IMR-90 (cell line): ENCODE measurements around the gene POU3F2. TPM values are rescaled to one million over a fixed set of nuclear protein-coding genes. Genes with fewer than 3 reads are reported as not detected.

Experiments
- ATAC-seq: fragments of 200-7000 bp; cut with Tn5 transposase; 2 replicates; pipeline ENCODE4 v1.9.1; 2020; ENCODE audit warnings: low read depth, mild to moderate bottlenecking, moderate library complexity
- BruUV-seq: library from RNA; stranded (reverse); fragments of 400-500 nt; replicated peaks from 2 replicates; lab custom pipeline; 2021; lab: Mats Ljungman, UMichigan
- CTCF ChIA-PET: fragments of 300-600 bp; formaldehyde crosslinking; extraction: SDS; loops from one replicate; lab custom pipeline; 2021; ENCODE audit warnings: antibody characterized with exemption; lab: Yijun Ruan, JAX
- POLR2A ChIA-PET: fragments of 300-600 bp; sonication (Branson Sonifier 250); formaldehyde crosslinking; loops from one replicate; lab custom pipeline; 2022; ENCODE audit warnings: antibody characterized with exemption; ENCODE audit not compliant: unreplicated experiment; lab: Charles Lee
- DNase-seq: peaks from one replicate; pipeline ENCODE4 v3.0.0; 2013
- H2AFZ ChIP-seq: replicated peaks from 2 replicates; pipeline ENCODE3; 2013; ENCODE audit warnings: low read length, mild to moderate bottlenecking; ENCODE audit not compliant: poor library complexity
- H2AK5ac ChIP-seq: 2 replicates; pipeline ENCODE4 v1.6.1; 2013; ENCODE audit warnings: low read depth, low read length, inconsistent platforms
- H2AK9ac ChIP-seq: replicated peaks from 2 replicates; pipeline ENCODE3; 2013; ENCODE audit warnings: mild to moderate bottlenecking, low read depth, low read length, moderate library complexity; ENCODE audit not compliant: poor library complexity
- H2BK120ac ChIP-seq: 2 replicates; pipeline ENCODE4 v1.6.1; 2013; ENCODE audit warnings: low read depth, low read length, inconsistent platforms
- H2BK15ac ChIP-seq: 3 replicates; pipeline ENCODE4 v1.6.1; 2013; ENCODE audit warnings: low read depth, low read length, inconsistent platforms
- H2BK20ac ChIP-seq: 2 replicates; pipeline ENCODE4 v1.6.1; 2013; ENCODE audit warnings: low read depth, mild to moderate bottlenecking, inconsistent platforms, low read length, moderate library complexity
- H2BK5ac ChIP-seq: 2 replicates; pipeline ENCODE4 v1.6.1; 2013; ENCODE audit warnings: mild to moderate bottlenecking, low read depth, low read length, inconsistent platforms; ENCODE audit not compliant: poor library complexity, severe bottlenecking
- H3K14ac ChIP-seq: replicated peaks from 2 replicates; pipeline ENCODE4 v1.6.1; 2013; ENCODE audit warnings: low read depth, low read length, inconsistent platforms
- H3K18ac ChIP-seq: 2 replicates; pipeline ENCODE4 v1.6.1; 2013; ENCODE audit warnings: low read depth, low read length, control low read depth
- H3K23ac ChIP-seq: 2 replicates; pipeline ENCODE4 v1.6.1; 2013; ENCODE audit warnings: low read depth, low read length, inconsistent platforms
- H3K27ac ChIP-seq: 2 replicates; pipeline ENCODE4 v1.5.1; 2013; ENCODE audit warnings: mild to moderate bottlenecking, control low read depth, low read length; ENCODE audit not compliant: insufficient read depth
- H3K27me3 ChIP-seq: 2 replicates; pipeline ENCODE4 v1.6.1; 2013; ENCODE audit warnings: low read length; ENCODE audit not compliant: control insufficient read depth, insufficient read depth
- H3K36me3 ChIP-seq: 2 replicates; pipeline ENCODE4 v1.6.1; 2013; ENCODE audit warnings: low read length, mixed read lengths; ENCODE audit not compliant: control insufficient read depth, insufficient read depth
- H3K4ac ChIP-seq: 2 replicates; pipeline ENCODE4 v1.6.1; 2013; ENCODE audit warnings: low read depth, low read length, inconsistent platforms
- H3K4me1 ChIP-seq: 2 replicates; pipeline ENCODE4 v1.6.1; 2013; ENCODE audit warnings: low read length, mixed read lengths; ENCODE audit not compliant: control insufficient read depth, insufficient read depth
- H3K4me2 ChIP-seq: 2 replicates; pipeline ENCODE4 v1.6.1; 2013; ENCODE audit warnings: low read depth, mild to moderate bottlenecking, control low read depth, low read length, moderate library complexity
- H3K4me3 ChIP-seq: 2 replicates; pipeline ENCODE4 v1.5.1; 2013; ENCODE audit warnings: low read depth, mild to moderate bottlenecking, control low read depth, low read length, moderate library complexity; ENCODE audit not compliant: insufficient read depth
- H3K56ac ChIP-seq: 2 replicates; pipeline ENCODE4 v1.6.1; 2013; ENCODE audit warnings: low read length, inconsistent platforms; ENCODE audit not compliant: insufficient read depth; ENCODE audit errors: extremely low read depth
- H3K79me1 ChIP-seq, 2 experiments: 2 replicates each; pipeline ENCODE4 v1.6.1; 2013; ENCODE audit warnings: low read length in 2 of 2, inconsistent platforms in 1 of 2, low read depth in 1 of 2
- H3K9ac ChIP-seq: 2 replicates; pipeline ENCODE4 v1.6.1; 2013; ENCODE audit warnings: low read depth, low read length, control low read depth
- H3K9me1 ChIP-seq: 2 replicates; pipeline ENCODE4 v1.6.1; 2013; ENCODE audit warnings: low read length, inconsistent platforms; ENCODE audit not compliant: insufficient read depth
- H3K9me3 ChIP-seq: 2 replicates; pipeline ENCODE4 v1.6.1; 2013; ENCODE audit warnings: low read length; ENCODE audit not compliant: control insufficient read depth, insufficient read depth
- H4K20me1 ChIP-seq: 2 replicates; pipeline ENCODE4 v1.6.1; 2013; ENCODE audit warnings: low read length, inconsistent platforms; ENCODE audit not compliant: insufficient read depth
- H4K5ac ChIP-seq: 2 replicates; pipeline ENCODE4 v1.6.1; 2013; ENCODE audit warnings: mild to moderate bottlenecking, low read depth, low read length, control low read depth
- H4K8ac ChIP-seq, 2 experiments: 2 replicates each; pipeline ENCODE4 v1.6.1; 2013; ENCODE audit warnings: low read depth in 2 of 2, low read length in 2 of 2, control low read depth in 1 of 2, inconsistent platforms in 1 of 2
- H4K91ac ChIP-seq: 2 replicates; pipeline ENCODE4 v1.6.1; 2013; ENCODE audit warnings: low read depth, low read length, inconsistent platforms; ENCODE audit not compliant: insufficient read depth
- CEBPB ChIP-seq: IDR thresholded peaks from 2 replicates; pipeline ENCODE4 v1.6.1; 2012; ENCODE audit warnings: low read depth, low read length, improper control_type of control experiment
- CHD1 ChIP-seq: IDR thresholded peaks from 2 replicates; pipeline ENCODE4 v1.6.1; 2012; ENCODE audit warnings: low read depth, low read length, improper control_type of control experiment
- FOS ChIP-seq: fragments of 150-350 bp; IDR thresholded peaks from 2 replicates; pipeline ENCODE4 v1.6.1; 2016; ENCODE audit warnings: low read depth, low read length
- NFE2L2 ChIP-seq: fragments of 150-350 bp; IDR thresholded peaks from 2 replicates; pipeline ENCODE4 v1.6.1; 2016; ENCODE audit warnings: low read depth, mild to moderate bottlenecking, low read length
- POLR2A ChIP-seq: IDR thresholded peaks from 2 replicates; pipeline ENCODE4 v1.6.1; 2012; ENCODE audit warnings: mild to moderate bottlenecking, low read depth, low read length
- SMC3 ChIP-seq: fragments of 150-350 bp; IDR thresholded peaks from 2 replicates; pipeline ENCODE4 v1.6.1; 2016; ENCODE audit warnings: low read depth, mild to moderate bottlenecking, antibody characterized with exemption, low read length, moderate library complexity
- WGBS, 2 experiments: methylation state at CpG; one replicate each; pipeline versions ENCODE4 v1.1.5 to v1.1.7; 2013; ENCODE audit warnings: missing lambda C conversion rate in 2 of 2; ENCODE audit not compliant: insufficient read length in 1 of 2; ENCODE audit errors: extremely low coverage in 2 of 2; 5-methylcytosine and 5-hydroxymethylcytosine counted together
- dilution Hi-C: fragments of 300-500 bp; cut with HindIII; formaldehyde crosslinking; loops from one replicate; pipeline ENCODE4 v1.14.3; 2018; ENCODE audit warnings: low sequenced_read_pairs; ENCODE audit not compliant: unreplicated experiment
- in situ Hi-C: fragments of 300-500 bp; cut with MboI; formaldehyde crosslinking; loops from 3 replicates; pipeline ENCODE4 v1.14.3; 2019; ENCODE audit warnings: low sequenced_read_pairs, inconsistent platforms, mixed read lengths
- intact Hi-C: fragments of 100-400 bp; cut with micrococcal nuclease; formaldehyde crosslinking; loops from 2 replicates; pipeline ENCODE4 v1.10.0; 2022
- polyA plus RNA-seq, 3 experiments: library from polyadenylated mRNA; depleted of rRNA; stranded (reverse); fragments of >200 nt; gene quantifications; 2 replicates each; pipeline ENCODE4 v1.2.3, GENCODE V29; 2012; ENCODE audit warnings: low replicate concordance in 1 of 3
- total RNA-seq: library from RNA; depleted of rRNA; stranded (reverse); fragments of >200 nt; gene quantifications from 2 replicates; pipeline ENCODE4 v1.2.3, GENCODE V29; 2012

POU3F2 gene
- total and polyA plus RNA-seq, 2 of the 4 experiments (the other 2 are of a cell fraction) = not detected

GRCh38 chr6:98800866-98801265 lies 33.5 kb upstream of the POU3F2 start:
- ChIA-PET CTCF (interaction anchor here (0.6 kb wide), 1 partner anchor 1254 kb away, joined by 3 read pairs; no protein-coding TSS in a partner anchor), POLR2A (no interaction called here)
- Histone ChIP-seq H4K20me1 (no peaks in the 10 kb centered on the region), H2BK20ac (no peak overlapping the region), H2AK5ac (no peak overlapping the region), H4K8ac (no peak overlapping the region), H3K27ac (no peak overlapping the region), H4K5ac (no peak overlapping the region), H2AK9ac (no peak overlapping the region), H3K56ac (no peak overlapping the region), H3K4ac (no peak overlapping the region), H3K27me3 (0 out of 2 replicates have a peak, but pooled peaks cover 2% of the 10 kb centered on the region), H2BK120ac (no peak overlapping the region), H3K9ac (no peak overlapping the region), H3K9me1 (no peaks in the 10 kb centered on the region), H3K14ac (no peak overlapping the region), H2BK15ac (no peak overlapping the region), H3K23ac (no peak overlapping the region), H2BK5ac (no peak overlapping the region), H3K79me1 (no peaks in the 10 kb centered on the region), H2AFZ (no peak overlapping the region), H3K18ac (no peak overlapping the region), H3K9me3 (no peaks in the 10 kb centered on the region), H3K4me3 (no peak overlapping the region), H4K91ac (no peak overlapping the region), H3K4me2 (no peak overlapping the region), H3K4me1 (no peaks in the 10 kb centered on the region), H3K36me3 (no peaks in the 10 kb centered on the region)
- in situ Hi-C loops = no loop called here
- ATAC-seq = no peak
- intact Hi-C loops = no loop called here
- dilution Hi-C loops = no loop called here
- no peak for DNase-seq
- WGBS, 2 experiments = no CpG with 5 or more reads among the region's 3 CpGs
- BruUV-seq = no TSS peak
- TF ChIP-seq CHD1 (no peak), SMC3 (no peak), CEBPB (no peak), POLR2A (no peak), NFE2L2 (no peak), FOS (no peak)
